OCI-LY3 (cell line): ENCODE measurements around the gene PRTFDC1.

Experiments used
- H2AFZ ChIP-seq: fragments of 200-600, 300-600 bp; shearing (Covaris generic); 2 replicates; pipeline ENCODE4 v1.6.0; 2014; ENCODE audit warnings: antibody characterized with exemption, low read depth, low read length
- H3K27ac ChIP-seq: fragments of 200-600, 300-600 bp; sonication (generic); 2 replicates; pipeline ENCODE4 v1.5.1; 2014; ENCODE audit warnings: mild to moderate bottlenecking, low read length, moderate library complexity, mixed read lengths
- H3K27me3 ChIP-seq: fragments of 200-600, 300-600 bp; sonication (generic); 2 replicates; pipeline ENCODE4 v1.6.1; 2014; ENCODE audit warnings: low read depth, low read length, mixed read lengths
- H3K36me3 ChIP-seq: fragments of 200-600, 300-600 bp; sonication (generic); replicated peaks from 2 replicates; pipeline ENCODE3; 2014; ENCODE audit warnings: low read depth, low read length, mixed read lengths
- H3K4me1 ChIP-seq: fragments of 300-600, 200-600 bp; sonication (generic); 2 replicates; pipeline ENCODE4 v1.6.1; 2014; ENCODE audit warnings: low read length, mixed read lengths
- H3K4me2 ChIP-seq: fragments of 200-600, 300-600 bp; sonication (generic); 2 replicates; pipeline ENCODE4 v1.6.1; 2014; ENCODE audit warnings: low read length, mixed read lengths
- H3K4me3 ChIP-seq: fragments of 300-600, 200-600 bp; sonication (generic); 2 replicates; pipeline ENCODE4 v1.5.1; 2014; ENCODE audit warnings: antibody characterized with exemption, mild to moderate bottlenecking, low read length, moderate library complexity
- H3K79me2 ChIP-seq: fragments of 300-600, 200-600 bp; shearing (Covaris generic); 2 replicates; pipeline ENCODE4 v1.6.1; 2014; ENCODE audit warnings: mild to moderate bottlenecking, low read length, mixed read lengths
- H3K9ac ChIP-seq: fragments of 300-600, 200-600 bp; shearing (Covaris generic); 2 replicates; pipeline ENCODE4 v1.6.0; 2014; ENCODE audit warnings: mild to moderate bottlenecking, low read length, moderate library complexity
- H3K9me3 ChIP-seq: fragments of 200-600, 300-600 bp; shearing (Covaris generic); 2 replicates; pipeline ENCODE4 v1.6.1; 2014; ENCODE audit warnings: low read length, mixed read lengths; ENCODE audit not compliant: insufficient read depth
- H4K20me1 ChIP-seq: fragments of 200-600, 300-600 bp; sonication (generic); 2 replicates; pipeline ENCODE4 v1.6.1; 2016; ENCODE audit warnings: low read length, mixed read lengths; ENCODE audit not compliant: insufficient read depth
- EZH2phosphoT487 ChIP-seq: fragments of 200-600 bp; shearing (Covaris generic); IDR thresholded peaks from 2 replicates; pipeline ENCODE4 v1.6.1; 2018; ENCODE audit warnings: antibody characterized with exemption, mixed run types, low read depth
- TF ChIP-seq, protein P1 (sequence below): fragments of 200-600, 300-600 bp; sonication (generic); IDR thresholded peaks from 2 replicates; pipeline ENCODE4 v1.5.1; 2014; ENCODE audit warnings: antibody characterized with exemption, low read length, low read depth

The PRTFDC1 gene

GRCh38 chr10:24917979-24918378 is 34.4 kb downstream of the PRTFDC1 start:
- Histone ChIP-seq H3K27ac (no peak overlapping the region), H3K4me1 (peaks cover 5% of the 10 kb centered on the region; the same call in 1 of the 2 replicates), H3K9ac (no peak overlapping the region), H4K20me1 (no peaks in the 10 kb centered on the region), H3K27me3 (no peaks in the 10 kb centered on the region), H3K9me3 (no peaks in the 10 kb centered on the region), H3K36me3 (no peaks in the 10 kb centered on the region), H3K4me2 (no peak overlapping the region), H3K4me3 (no peak overlapping the region), H3K79me2 (no peaks in the 10 kb centered on the region), H2AFZ (no peak overlapping the region)
- TF ChIP-seq EZH2phosphoT487, result no peak

GRCh38 chr10:24917493-24917892 is 34.9 kb downstream of the PRTFDC1 start:
- no peaks in the 10 kb centered on the region for H3K9me3 ChIP-seq
- no peak overlapping the region for H3K4me2 ChIP-seq
- no peak overlapping the region for H3K9ac ChIP-seq
- TF ChIP-seq EZH2phosphoT487, result no peak
- TF ChIP-seq, protein P1, sequence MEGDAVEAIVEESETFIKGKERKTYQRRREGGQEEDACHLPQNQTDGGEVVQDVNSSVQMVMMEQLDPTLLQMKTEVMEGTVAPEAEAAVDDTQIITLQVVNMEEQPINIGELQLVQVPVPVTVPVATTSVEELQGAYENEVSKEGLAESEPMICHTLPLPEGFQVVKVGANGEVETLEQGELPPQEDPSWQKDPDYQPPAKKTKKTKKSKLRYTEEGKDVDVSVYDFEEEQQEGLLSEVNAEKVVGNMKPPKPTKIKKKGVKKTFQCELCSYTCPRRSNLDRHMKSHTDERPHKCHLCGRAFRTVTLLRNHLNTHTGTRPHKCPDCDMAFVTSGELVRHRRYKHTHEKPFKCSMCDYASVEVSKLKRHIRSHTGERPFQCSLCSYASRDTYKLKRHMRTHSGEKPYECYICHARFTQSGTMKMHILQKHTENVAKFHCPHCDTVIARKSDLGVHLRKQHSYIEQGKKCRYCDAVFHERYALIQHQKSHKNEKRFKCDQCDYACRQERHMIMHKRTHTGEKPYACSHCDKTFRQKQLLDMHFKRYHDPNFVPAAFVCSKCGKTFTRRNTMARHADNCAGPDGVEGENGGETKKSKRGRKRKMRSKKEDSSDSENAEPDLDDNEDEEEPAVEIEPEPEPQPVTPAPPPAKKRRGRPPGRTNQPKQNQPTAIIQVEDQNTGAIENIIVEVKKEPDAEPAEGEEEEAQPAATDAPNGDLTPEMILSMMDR, result no peak
- H3K4me1 ChIP-seq, result peaks cover 5% of the 10 kb centered on the region; the same call in 1 of the 2 replicates
- H3K36me3 ChIP-seq, result no peaks in the 10 kb centered on the region
- no peak overlapping the region for H2AFZ ChIP-seq
- no peaks in the 10 kb centered on the region for H3K27me3 ChIP-seq
- no peaks in the 10 kb centered on the region for H4K20me1 ChIP-seq
- no peak overlapping the region for H3K4me3 ChIP-seq
- H3K79me2 ChIP-seq, result no peaks in the 10 kb centered on the region
- no peak overlapping the region for H3K27ac ChIP-seq

DNA sequence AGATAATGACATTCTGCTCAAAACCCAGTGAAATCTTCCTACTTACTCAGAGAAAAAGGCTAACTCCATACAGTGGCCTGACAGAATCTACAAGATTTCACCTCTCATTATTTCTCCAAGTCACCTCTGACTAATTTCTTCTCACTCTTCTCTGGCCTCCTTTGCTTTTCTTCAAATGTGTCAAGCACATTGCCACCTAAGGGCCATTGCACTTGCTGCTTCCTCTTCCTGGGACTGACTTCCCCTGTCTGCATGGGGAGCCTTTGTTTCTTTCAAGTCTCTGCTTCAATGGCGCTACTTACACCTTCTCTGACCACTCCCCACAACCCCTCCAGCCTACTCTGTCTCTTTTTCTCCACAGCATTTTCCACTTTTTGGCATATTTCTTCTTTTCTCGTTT is 36.0 kb downstream of the PRTFDC1 start:
- Histone ChIP-seq H3K27me3 (no peaks in the 10 kb centered on the region), H2AFZ (no peak overlapping the region)

DNA sequence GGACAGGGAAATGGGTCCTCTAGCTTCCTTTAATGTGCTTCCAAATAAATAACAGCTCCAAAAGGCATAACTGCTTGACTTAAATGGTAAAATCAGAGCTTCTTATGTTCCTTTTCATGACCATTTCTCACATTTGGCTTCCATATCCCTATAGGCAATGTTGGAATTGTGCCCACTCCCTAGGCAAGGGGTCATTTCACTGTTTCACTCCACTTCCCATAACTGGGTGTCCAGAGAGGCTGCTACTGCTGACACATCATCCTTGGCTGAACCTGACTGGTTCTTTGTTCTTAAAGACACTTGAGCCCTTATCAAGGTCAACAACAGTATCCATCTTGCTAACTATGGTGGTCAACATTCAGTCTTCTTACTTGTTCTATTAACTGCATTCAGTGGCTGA is 37.1 kb downstream of the PRTFDC1 start:
- Histone ChIP-seq H3K9ac (no peak overlapping the region), H2AFZ (no peak overlapping the region), H3K79me2 (no peaks in the 10 kb centered on the region), H4K20me1 (no peaks in the 10 kb centered on the region), H3K4me2 (no peak overlapping the region), H3K36me3 (no peaks in the 10 kb centered on the region), H3K27me3 (no peaks in the 10 kb centered on the region), H3K27ac (no peak overlapping the region), H3K9me3 (no peaks in the 10 kb centered on the region), H3K4me1 (no peaks in the 10 kb centered on the region), H3K4me3 (no peak overlapping the region)
- no peak for TF ChIP-seq EZH2phosphoT487
- TF ChIP-seq, protein P1, result no peak

More for the DNA sequence above, 36.0 kb downstream of the PRTFDC1 start:
- H3K36me3 ChIP-seq, result no peaks in the 10 kb centered on the region
- no peak overlapping the region for H3K9ac ChIP-seq
- H3K79me2 ChIP-seq, result no peaks in the 10 kb centered on the region
- no peak overlapping the region for H3K27ac ChIP-seq
- peaks cover 4% of the 10 kb centered on the region; the same call in 1 of the 2 replicates for H3K4me1 ChIP-seq
- no peaks in the 10 kb centered on the region for H4K20me1 ChIP-seq
- no peak overlapping the region for H3K4me3 ChIP-seq
- TF ChIP-seq, protein P1, result no peak
- TF ChIP-seq EZH2phosphoT487, result no peak
- H3K9me3 ChIP-seq, result no peaks in the 10 kb centered on the region
- no peak overlapping the region for H3K4me2 ChIP-seq
